Gastroesophageal sphincter (tissue), 4 donors: Measurements from ENCODE around the gene DAB1. TPM values are rescaled to one million over a fixed set of nuclear protein-coding genes. Genes with fewer than 3 reads are reported as not detected.

Source experiments
- ATAC-seq: fragments of 150-250 bp; one replicate; pipeline ENCODE4 v1.9.1; 2016; ENCODE audit warnings: mild to moderate bottlenecking, moderate library complexity
- H3K27ac ChIP-seq, 4 donors: fragments of 200-600 bp; sonication (generic) in 3 of 4; 1 replicate in 3 of 4; 2 replicates in 1 of 4; pipeline ENCODE4 v1.5.1; 2016 to 2019
- H3K27me3 ChIP-seq: fragments of 200-600 bp; sonication (generic); one replicate; pipeline ENCODE4 v1.5.1; 2019
- H3K36me3 ChIP-seq, 2 donors: fragments of 200-600 bp; sonication (generic); one replicate each; pipeline ENCODE4 v1.5.1; 2019; ENCODE audit warnings: control low read depth in 1 of 2
- H3K4me1 ChIP-seq, 3 donors: fragments of 200-600 bp; sonication (generic); 1 replicate in 2 of 3; 2 replicates in 1 of 3; pipeline ENCODE4 v1.5.1; 2016 to 2019; ENCODE audit warnings: control low read depth in 2 of 3
- H3K4me3 ChIP-seq, 2 donors: fragments of 200-600 bp; sonication (generic); one replicate each; pipeline ENCODE4 v1.5.1; 2019; ENCODE audit warnings: mild to moderate bottlenecking in 1 of 2, moderate library complexity in 1 of 2
- H3K9me3 ChIP-seq, 3 donors: fragments of 200-600 bp; sonication (generic); one replicate each; pipeline ENCODE4 v1.5.1; 2017 to 2019; ENCODE audit warnings: control low read depth in 2 of 3
- EP300 ChIP-seq: sonication (generic); formaldehyde crosslinking; IDR thresholded peaks from one replicate; pipeline ENCODE4 v1.6.1; 2017; ENCODE audit warnings: antibody characterized with exemption, mild to moderate bottlenecking
- POLR2A ChIP-seq, 2 donors: fragments of 450-650 bp; IDR thresholded peaks; one replicate each; pipeline ENCODE4 v1.6.1; 2017; ENCODE audit warnings: antibody characterized with exemption in 2 of 2, mild to moderate bottlenecking in 2 of 2, moderate library complexity in 1 of 2
- POLR2AphosphoS5 ChIP-seq: sonication (generic); formaldehyde crosslinking; IDR thresholded peaks from one replicate; pipeline ENCODE4 v1.6.1; 2017; ENCODE audit warnings: antibody characterized with exemption
- WGBS, 2 donors: methylation state at CpG; one replicate each; pipeline ENCODE4 v1.1.5; 2018; ENCODE audit warnings: low coverage in 1 of 2; 5-methylcytosine and 5-hydroxymethylcytosine counted together
- total RNA-seq, 4 donors: library from RNA; depleted of rRNA; stranded (reverse); fragments of >200 nt; gene quantifications; one replicate each; pipeline ENCODE4 v1.1.0, GENCODE V29; 2016
- TF ChIP-seq, protein P1 (sequence below), 4 experiments: fragments of 200-600 bp in 2 of 4; fragments of 450-650 bp in 2 of 4; sonication (generic) in 1 of 4; IDR thresholded peaks; one replicate each; pipeline ENCODE4 v1.5.1; 2017 to 2019; ENCODE audit warnings: antibody characterized with exemption in 4 of 4, mild to moderate bottlenecking in 2 of 4, moderate library complexity in 2 of 4

The DAB1 gene
- total RNA-seq, 4 donors from 2014 or later: 0.47 to 1.6 (median 1.1) TPM

DNA sequence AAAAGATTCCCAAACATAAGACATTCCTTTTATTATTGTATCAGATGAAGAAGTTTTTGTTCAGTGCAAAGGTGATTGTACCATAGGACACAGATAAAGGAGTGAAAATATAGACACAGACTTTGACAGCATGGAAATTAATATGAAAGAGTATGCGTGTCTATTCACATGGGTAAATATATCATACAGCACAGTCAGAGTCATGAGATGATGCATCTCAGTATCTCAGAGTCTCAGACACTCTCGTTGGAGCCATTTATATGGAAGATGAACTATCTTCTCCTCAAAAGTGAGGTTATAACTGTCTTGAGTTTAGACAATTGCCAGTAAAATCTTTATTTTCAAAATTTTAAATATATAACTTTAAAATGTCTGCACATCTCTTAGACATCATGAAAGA lies 299.7 kb downstream of the DAB1 start:
- no peaks in the 10 kb centered on the region for H3K36me3 ChIP-seq
- TF ChIP-seq, protein P1, sequence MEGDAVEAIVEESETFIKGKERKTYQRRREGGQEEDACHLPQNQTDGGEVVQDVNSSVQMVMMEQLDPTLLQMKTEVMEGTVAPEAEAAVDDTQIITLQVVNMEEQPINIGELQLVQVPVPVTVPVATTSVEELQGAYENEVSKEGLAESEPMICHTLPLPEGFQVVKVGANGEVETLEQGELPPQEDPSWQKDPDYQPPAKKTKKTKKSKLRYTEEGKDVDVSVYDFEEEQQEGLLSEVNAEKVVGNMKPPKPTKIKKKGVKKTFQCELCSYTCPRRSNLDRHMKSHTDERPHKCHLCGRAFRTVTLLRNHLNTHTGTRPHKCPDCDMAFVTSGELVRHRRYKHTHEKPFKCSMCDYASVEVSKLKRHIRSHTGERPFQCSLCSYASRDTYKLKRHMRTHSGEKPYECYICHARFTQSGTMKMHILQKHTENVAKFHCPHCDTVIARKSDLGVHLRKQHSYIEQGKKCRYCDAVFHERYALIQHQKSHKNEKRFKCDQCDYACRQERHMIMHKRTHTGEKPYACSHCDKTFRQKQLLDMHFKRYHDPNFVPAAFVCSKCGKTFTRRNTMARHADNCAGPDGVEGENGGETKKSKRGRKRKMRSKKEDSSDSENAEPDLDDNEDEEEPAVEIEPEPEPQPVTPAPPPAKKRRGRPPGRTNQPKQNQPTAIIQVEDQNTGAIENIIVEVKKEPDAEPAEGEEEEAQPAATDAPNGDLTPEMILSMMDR (IDR thresholded peaks at IDR 0.05): no peak
- TF ChIP-seq POLR2A (IDR thresholded peaks at IDR 0.05) (no peak), POLR2AphosphoS5 (no peak), EP300 (no peak)
- WGBS, 2 donors: 76 to 88% methylated on average over 2 of the region's 2 CpGs
- no peak for ATAC-seq
- H3K4me1 ChIP-seq: peaks cover 0 to 4% (median 0%) of the 10 kb centered on the region in 3 donors
- H3K27ac ChIP-seq: no peak overlapping the region
- H3K4me3 ChIP-seq: no peak overlapping the region
- no peaks in the 10 kb centered on the region for H3K27me3 ChIP-seq
- H3K9me3 ChIP-seq: no peaks in the 10 kb centered on the region

DNA sequence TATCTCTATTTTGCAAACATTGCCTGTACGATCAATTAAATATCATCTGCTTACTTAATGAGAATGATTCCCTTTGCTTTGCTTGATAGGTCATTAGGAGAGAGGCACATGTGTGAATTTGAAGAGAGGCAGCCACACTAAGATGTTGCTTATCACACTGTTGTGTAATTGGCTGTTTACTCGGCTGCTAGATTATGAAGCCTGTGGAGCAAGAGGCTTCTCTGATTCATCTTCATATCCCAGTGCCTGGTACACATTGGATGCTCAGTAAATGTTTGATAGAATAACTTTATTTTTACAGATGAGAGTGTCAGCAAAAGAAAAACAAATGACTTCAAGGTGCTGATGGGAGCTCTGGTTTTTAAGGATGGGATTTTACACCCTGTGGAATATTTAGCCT lies 301.8 kb downstream of the DAB1 start:
- WGBS, 2 donors: 66 to 89% methylated on average over 2 of the region's 2 CpGs
- no peak overlapping the region for H3K27ac ChIP-seq
- peaks cover 0 to 8% (median 0%) of the 10 kb centered on the region in 3 donors for H3K4me1 ChIP-seq
- H3K4me3 ChIP-seq: no peak overlapping the region
- no peak for ATAC-seq
- TF ChIP-seq POLR2A (IDR thresholded peaks at IDR 0.05) (no peak), POLR2AphosphoS5 (no peak), EP300 (no peak)
- TF ChIP-seq, protein P1 (IDR thresholded peaks at IDR 0.05): no peak
- no peaks in the 10 kb centered on the region for H3K27me3 ChIP-seq
- H3K9me3 ChIP-seq: no peaks in the 10 kb centered on the region
- no peaks in the 10 kb centered on the region for H3K36me3 ChIP-seq

DNA sequence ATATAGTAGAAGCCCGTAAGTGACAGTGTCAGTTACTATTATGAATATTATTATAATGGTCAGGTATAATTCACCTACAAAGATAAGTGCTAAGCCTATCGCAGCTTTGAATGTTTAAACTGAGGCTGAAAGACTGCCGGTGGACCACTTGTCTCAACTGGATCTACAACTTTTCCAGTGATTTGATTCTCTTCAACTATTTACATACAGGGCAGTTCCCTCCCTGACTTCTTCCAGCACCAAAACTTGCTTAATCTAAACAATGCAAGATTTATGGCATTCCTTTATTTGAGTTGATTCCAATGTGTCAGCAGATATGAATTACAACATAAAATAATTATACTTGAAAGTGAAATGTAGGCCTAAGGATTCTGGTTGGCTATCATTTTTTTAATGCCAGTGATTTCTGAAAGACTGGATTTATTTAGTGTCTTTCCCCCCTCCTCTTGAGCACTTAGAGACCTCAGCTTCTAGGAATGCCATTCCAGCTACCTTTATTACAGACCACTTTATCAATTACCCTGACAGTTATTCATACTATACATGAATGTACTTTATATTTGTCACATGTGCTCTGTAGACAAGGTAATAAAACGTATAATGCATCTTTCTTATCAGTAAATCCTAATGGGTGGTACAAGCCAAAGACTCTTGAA lies 304.8 kb downstream of the DAB1 start:
- Histone ChIP-seq H3K9me3 (no peaks in the 10 kb centered on the region), H3K27ac (no peak overlapping the region), H3K36me3 (no peaks in the 10 kb centered on the region), H3K27me3 (no peaks in the 10 kb centered on the region), H3K4me3 (no peak overlapping the region), H3K4me1 (peaks cover 0 to 8% (median 0%) of the 10 kb centered on the region in 3 donors)
- TF ChIP-seq, protein P1 (IDR thresholded peaks at IDR 0.05): no peak
- 43 to 52% methylated on average over 4 of the region's 4 CpGs for WGBS, 2 donors
- ATAC-seq: no peak

DNA sequence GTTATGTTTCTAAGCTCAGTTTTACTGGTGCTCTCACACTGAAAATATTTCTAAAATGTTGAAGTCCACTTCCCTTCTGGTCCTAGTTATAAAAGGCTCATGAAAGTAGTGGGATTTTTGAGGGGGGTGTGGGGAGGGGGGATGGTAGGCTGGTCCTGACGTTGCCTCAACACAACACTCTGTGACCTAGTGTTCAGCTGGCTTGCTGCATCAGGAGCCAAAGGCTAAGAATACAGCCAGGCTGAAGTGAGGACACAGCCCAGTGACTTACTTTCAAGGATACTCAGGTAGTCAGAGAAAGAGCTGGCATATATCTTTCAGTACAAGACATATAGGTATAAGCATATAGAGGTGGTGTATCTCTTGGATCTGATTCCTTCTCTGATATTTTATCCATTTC lies 306.1 kb downstream of the DAB1 start:
- no peak for ATAC-seq
- Histone ChIP-seq H3K27me3 (no peaks in the 10 kb centered on the region), H3K4me3 (no peak overlapping the region), H3K27ac (no peak overlapping the region), H3K36me3 (no peaks in the 10 kb centered on the region), H3K9me3 (no peaks in the 10 kb centered on the region), H3K4me1 (peaks cover 0 to 8% (median 0%) of the 10 kb centered on the region in 3 donors)
- WGBS, 2 donors: 60 to 75% methylated on average over 1 of the region's 1 CpG
- TF ChIP-seq POLR2AphosphoS5: no peak
- TF ChIP-seq, protein P1 (IDR thresholded peaks at IDR 0.05): no peak
- no peak for TF ChIP-seq POLR2A (IDR thresholded peaks at IDR 0.05)
- TF ChIP-seq EP300: no peak

DNA sequence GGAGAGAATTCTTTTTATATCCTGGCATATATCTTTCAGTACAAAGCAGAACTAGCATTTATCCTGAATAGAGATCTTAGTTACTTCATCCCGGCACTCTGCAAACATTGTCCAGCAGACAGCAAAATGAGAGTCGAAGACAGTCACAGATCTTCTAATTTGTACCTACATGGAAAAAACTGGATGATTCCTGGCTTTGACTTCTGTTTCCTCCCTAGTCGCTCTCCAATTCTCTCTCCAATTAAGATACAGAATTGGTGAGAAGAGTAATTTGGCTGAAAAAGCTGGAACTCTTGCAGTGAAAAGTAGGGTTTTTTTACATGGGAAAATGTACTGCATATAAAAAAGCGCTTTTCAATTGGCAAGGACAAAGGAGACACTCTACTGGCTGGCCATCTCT lies 307.0 kb downstream of the DAB1 start:
- Histone ChIP-seq H3K4me3 (no peak overlapping the region), H3K27me3 (no peaks in the 10 kb centered on the region), H3K9me3 (no peaks in the 10 kb centered on the region), H3K4me1 (peaks cover 0 to 8% (median 0%) of the 10 kb centered on the region in 3 donors), H3K36me3 (no peaks in the 10 kb centered on the region), H3K27ac (no peak overlapping the region)
- 37 to 42% methylated on average over 4 of the region's 4 CpGs for WGBS, 2 donors
- no peak for ATAC-seq
- no peak for TF ChIP-seq POLR2A (IDR thresholded peaks at IDR 0.05)
- TF ChIP-seq EP300: no peak
- no peak for TF ChIP-seq POLR2AphosphoS5
